Effector CD8-positive, alpha-beta T cell (primary cell): ENCODE data around the gene COL19A1.
"Not testable (repeated sequence)": the region's sequence is repeated elsewhere in the genome, so short reads cannot be mapped to it uniquely, and the experiment has no call there.

Source experiments
- DNase-seq: peaks from one replicate; lab custom pipeline; 2025; lab: John Stamatoyannopoulos, UW
- total RNA-seq, 4 experiments: gene quantifications; one replicate each; lab custom pipeline; 2026; lab: John Stamatoyannopoulos, UW

COL19A1 gene
- 0 to 0.18 (median 0) reads per million in 4 experiments for total RNA-seq

DNA sequence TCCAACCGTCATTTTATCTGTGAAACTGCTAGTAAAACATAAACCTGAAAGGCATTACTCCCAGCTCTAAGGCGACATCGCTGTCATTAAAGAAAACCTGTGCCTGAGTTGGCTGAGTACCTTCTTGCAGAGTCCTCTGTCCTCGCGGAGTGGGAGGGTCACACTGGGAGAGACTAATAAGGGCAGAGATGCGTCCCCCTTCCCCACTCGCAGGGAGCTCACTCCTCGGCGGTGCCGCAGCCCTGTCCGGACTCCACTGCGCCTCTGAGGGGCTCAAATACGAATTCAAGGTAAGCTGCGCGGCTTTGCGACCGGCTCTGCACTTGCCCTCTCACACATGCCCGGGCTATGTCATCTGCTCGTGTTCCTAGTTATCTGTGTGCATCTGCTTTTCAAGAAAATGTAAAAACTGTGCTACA lies at the start of gene COL19A1:
Gene COL19A1 (plus strand): TSS at position 206 of the 419 bp plus-strand sequence. CDS start 13,012 bp downstream, outside the sequence.
- DNase-seq = no peak

DNA sequence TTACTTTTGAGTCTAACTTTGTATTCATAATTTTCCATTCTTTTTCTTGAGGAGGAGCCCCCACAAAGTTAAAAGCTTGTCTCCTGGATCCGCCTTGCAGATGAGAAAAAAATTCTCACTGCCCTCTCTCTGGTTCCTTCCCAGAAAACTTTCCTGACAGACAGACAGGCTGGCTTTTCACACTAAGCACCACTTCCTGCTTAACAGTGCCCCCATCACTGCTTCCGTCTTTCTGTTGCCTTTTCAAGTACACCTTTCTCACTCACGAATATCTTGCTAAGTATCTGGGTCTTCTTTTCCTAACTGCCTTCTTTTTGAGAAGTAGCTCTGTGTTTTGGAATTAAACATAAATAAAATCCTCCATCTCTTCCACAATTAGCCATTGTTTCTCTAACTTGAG lies 49.8 kb upstream of the COL19A1 start:
- no peak for DNase-seq

DNA sequence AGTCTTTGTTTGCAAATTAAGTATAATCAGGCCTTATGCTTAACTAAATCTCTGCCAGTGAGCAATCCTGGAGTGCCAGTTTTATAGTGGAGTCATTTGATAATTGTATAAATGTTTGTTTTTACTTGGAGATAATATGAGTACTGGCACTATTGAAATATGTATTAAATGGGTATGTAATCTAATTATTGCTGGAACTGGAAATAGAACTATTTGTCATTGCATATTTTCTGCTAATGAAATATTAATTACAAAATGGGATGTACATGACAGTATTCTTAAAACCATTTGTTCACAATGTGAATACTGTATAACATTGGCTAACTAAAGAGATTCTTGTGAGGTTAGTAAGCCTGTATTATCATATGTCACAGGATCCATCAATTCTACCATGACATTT lies 49.0 kb upstream of the COL19A1 start:
- DNase-seq = no peak

DNA sequence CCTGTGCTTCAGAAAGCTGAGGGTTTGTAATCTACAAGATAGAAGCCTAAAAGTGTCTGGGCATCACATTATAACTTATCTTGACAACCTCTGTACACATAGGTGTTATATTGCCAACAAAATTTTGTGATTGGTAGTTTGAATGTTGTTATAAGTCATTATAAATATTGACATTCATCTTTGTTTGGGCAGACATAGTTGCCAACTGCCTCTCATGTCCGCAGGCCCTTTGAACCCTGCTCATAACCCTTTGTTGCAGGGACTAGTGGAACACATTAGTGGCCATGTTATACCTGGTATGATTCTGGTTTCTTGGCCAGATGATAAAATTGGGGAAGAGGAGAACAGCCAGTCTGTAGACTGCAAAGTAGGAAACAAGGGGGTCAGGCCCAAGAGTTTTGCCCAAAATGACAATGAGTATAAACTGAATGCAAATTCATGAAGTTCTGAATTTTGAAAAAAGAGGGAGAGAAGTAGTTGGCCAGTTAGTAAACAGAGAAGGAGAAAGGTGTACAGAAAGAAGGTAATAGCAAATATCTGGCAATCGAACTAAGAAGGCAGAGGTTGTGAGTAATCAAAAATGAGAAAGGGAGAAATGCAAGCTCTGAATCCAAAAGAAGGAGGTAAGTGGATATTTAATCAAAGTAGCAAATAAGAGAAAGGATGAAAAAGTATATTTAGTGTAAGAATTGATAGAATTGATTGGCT lies 48.0 kb upstream of the COL19A1 start:
- no peak for DNase-seq

DNA sequence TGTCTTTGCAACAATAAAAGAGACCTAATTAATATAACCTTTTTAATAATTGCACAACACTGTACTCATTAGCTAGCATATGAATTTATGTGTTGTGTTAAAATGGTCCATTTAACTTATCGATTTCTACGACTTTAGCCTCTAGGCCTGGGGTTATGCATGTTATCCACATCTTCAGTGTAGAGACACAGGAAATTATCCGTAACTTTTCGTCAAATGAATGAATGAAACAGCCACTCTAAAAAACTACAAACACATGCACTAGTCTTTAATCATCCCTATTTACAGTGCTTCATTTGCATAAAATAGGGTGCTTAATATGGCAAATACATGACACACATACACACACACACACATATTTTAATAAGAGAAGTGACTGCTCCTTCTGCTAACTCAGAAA lies 47.2 kb upstream of the COL19A1 start:
- no peak for DNase-seq

DNA sequence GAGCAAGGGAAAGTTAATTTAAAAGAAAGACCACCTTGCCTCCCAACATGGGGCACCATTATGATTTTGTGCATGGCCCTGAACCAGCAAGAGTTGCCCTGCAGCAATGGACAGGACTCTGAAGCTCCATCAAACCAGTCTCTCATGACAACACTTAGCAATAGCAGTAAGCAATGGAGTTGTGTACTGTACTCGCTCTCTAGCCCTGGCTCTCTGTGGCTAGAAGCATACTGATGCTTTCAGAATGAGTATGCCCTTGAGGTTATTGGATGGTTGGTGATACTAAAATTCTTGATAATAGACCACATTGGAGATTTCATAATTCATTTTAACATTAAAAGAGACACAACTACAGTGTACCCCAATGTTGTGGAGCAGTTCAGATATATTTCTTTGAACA lies 46.3 kb upstream of the COL19A1 start:
- DNase-seq = no peak

DNA sequence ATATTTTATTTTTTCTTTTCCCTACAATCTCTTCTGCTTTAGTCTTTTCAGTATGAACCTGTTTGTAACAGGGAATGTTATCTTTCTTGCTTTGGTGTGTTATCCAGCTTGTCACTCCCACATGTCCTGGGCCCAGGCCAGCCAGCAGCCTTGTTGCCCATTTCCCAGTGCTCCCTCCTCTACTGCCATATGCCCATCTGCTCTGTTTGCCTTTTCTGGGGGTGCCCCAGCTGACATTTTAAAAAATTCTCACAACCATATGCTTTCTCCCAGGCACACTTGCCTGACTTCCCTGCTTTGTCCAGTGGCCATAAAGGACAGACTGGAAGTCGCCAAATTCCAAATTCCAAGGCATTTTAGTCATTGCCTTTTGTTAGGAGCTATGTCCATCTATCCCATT lies 45.9 kb upstream of the COL19A1 start:
- DNase-seq = no peak

DNA sequence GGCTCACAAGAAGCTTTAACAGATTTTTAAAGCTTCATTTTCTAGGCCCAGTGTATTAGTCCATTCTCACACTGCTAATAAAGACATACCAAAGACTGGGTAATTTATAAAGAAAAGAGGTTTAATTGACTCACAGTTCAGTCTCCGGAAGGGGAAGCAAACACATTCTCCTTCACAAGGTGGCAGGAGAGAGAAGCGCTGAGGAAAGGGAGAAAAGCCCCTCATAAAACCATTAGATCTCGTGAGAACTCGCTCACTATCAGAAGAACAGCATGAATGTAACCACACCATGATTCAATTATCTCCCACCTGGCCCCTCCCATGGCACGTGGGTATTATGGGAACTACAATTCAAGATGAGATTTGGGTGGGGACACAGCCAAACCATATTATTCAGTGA lies 42.0 kb upstream of the COL19A1 start:
- DNase-seq = not testable (repeated sequence)

DNA sequence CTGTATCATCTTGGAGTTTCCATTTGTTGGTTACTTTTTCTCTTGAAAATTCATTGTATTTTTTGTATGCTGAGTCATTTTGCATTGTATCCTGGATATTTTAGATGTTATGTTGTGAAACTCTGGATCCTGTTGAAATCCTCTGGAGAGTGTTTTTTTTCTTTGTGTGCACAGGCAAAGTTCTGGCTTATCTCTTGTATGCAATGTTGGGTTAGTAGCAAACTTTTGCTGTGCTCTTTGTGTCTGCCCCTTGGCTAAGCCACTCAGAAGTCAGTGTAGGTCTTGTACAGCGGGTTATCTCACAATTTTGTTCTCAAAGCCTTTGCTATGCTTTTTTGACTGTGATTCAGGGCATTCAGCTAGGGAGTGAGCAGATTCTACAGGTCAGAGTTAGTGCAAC lies 40.5 kb upstream of the COL19A1 start:
- DNase-seq = no peak

DNA sequence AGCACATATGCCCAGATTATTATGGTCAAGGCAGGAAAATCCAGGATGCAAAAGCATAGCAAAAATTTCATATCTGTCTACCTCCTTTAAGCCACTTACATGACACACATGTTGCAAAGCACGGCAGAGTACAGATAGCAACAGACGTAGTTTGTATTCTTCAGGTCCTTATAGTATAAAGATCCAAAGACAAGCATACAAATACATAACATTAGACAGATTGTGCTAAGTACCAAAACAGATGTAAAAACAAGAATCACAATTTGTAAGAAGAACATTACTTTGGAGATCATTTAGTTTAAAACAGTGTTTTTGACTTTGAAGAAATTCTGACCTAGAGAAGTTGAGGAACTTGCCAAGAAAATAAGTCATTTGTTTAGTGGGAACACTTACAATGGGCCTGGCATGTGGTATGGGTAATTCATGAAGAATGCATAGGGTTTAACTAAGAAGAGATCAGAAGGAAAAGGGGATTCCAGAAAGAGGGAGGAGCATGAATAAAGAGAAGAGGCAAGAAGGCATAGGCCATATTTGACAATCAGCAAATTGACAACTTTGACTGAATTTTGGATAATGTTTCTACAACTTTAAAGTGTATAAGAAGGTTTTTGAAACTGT lies 39.0 kb upstream of the COL19A1 start:
- DNase-seq = no peak

DNA sequence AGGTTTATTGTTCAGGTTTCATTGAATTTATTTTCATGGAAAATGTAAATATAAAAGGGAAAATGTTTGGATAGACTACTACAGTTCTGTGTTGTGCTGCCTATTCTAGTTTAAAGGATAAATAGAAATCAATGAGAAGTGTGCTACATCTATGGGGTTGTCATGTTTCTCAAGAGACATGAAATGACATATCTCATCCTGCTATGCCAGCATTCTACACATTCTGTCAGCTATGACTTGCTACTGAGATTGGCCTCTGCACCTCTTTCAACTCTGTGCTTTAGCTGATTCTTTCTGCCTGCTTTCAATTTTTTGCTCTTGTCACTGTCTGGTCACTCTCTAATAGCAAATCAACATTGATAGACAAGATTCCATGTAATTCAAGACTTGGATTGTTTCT lies 33.8 kb upstream of the COL19A1 start:
- no peak for DNase-seq

DNA sequence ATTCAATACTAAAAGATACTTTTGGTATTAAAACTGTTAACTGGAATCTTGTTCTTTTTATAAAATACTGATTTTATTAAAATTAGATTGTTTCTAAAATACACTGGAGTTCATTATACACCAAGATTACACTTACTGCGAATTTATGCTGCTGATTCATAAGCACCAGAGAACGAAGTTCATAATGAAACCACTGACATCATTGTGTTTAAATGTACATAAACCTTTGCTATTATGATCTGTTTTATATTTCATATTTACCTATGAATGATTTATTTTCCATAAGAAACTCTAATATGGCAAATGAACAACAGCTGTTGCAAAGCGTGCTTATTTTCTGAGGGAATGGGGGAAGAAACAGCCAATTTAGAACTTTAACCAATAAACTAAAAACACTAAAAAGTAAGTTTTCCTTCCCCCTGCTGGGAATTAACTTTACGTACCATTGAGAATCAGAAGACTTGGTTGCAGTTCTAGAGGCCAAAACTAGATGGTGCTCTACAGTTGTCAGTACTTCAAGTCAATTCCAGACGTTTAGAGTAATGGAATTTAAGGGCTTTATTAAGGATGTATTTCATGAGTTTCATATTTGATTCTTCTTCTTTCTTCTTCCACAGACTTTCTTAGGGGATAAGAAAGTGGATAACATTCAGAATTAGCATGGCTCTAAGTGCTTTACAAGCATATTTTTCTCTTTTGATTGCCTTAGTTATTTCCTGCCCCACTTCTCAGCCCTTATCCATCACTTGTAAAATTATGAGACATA lies 30.8 kb upstream of the COL19A1 start:
- DNase-seq = no peak

DNA sequence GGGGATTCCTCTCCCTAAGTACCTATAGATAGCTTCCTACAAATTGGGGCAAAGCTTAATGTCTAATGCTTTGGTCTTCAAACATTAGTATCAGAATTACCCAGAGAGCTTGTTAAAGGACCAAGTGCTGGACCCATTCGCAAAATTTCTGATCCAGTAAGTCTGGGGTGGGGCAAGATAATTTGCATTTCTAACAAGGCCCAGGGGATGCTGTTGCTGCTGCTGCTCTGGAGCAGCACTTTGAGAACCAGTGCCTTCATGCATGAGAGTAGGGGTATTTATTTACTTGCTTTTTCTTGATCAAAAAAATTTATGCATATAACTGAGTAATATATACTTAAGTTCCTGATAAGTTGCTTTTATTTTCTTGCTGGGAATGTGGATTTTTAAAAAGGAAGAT lies 24.5 kb upstream of the COL19A1 start:
- no peak for DNase-seq

DNA sequence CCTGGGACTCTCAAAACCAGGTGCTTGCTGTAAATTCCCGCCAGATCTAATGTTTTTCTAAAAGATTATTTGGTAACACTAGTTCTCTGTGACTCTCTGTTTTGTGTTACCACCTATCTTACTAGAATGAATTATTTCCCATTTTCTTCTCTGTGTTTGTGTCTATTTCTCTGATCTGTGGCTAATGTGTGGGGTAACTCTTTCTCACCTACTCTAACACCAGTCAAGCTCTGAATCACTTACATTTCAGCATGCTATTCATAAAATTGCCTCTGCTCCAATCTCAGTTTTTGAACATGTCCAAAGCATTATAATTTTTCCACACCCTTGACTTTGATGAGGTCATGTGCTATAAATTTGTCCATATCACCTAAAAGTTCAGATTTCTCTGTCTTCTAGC lies 23.2 kb upstream of the COL19A1 start:
- DNase-seq = no peak

DNA sequence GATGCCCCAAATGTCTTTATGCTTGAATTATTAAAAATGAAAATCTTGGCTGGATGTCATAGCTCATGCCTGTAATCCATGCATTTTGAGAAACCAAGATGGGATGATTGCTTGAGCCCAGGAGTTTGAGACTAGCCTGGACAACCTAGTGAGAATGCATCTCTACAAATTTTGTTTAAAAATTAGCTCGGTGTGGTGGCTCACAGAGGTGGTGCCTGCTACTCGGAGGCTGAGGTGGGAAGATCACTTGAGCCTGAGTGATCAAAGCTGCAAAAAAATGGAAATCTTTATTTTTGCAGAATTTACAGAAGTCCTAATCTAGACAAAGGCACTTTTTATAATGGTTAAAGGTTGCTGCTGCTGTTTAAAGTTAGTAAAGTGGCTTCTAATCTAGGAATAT lies 20.0 kb upstream of the COL19A1 start:
- DNase-seq = no peak

DNA sequence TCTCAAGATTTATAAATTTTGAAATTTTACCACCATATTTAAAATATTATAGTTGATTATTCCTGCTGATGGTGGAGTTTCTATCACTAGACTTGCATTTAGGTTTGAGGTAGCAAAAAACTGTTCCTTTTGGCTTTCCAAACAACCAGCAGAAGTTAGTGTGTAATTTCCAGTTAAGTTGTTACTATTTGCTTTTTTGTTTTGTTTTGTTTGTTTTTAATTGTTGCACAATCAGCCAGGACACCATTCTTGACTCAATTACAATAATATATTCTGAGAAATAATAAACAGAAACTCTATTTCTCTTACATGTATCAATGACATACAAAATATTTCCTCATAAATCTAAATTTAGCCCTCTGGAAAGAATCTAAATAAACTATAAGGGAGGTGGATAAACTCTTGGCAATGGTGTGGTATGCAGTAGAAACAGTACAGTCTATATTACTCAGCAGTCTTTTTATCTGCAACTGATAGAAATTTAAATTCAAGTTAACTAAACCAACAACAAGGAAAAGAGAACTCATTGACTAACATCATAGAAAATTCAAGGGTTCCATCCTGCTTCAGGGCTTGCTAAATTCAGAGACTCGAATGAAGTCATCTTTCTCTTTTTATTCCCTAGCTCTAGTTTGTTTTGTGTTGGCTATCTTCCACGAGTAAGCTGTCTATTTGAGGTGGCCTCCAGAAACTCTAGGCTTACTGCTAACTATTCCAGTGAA lies 19.4 kb upstream of the COL19A1 start:
- DNase-seq = no peak

DNA sequence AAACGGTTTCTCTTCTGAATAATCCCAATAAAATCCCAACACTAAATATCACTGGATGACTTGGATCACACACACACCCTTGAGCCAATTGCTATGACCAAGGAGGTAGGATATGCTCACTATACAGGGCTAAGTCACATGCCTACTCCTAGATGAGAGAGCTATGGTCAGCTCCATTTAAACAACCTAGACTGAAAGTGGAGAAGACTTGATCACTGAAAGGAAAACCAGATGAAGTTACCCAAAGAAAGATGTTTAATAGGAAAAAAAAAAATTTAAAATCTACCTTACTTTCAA lies 18.9 kb upstream of the COL19A1 start:
- no peak for DNase-seq

DNA sequence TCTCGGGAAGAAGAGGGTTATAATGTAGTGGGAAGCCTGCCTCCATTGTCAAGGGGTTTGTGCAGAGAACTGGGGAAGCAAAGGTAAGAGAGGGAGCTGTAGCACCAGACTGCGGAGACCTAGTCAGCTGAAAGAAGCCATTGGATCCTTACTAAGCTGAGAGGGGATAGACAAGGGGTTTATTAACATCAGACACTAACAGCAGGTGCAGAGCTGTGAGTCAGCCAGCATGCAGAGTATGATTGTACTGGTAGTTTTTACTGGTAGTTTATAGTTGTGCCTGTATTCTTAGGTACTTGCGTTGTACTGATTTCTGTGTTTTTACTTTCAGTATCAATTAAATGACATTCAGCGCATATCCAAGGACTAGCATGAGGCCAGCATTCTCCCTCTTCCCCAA lies 17.8 kb upstream of the COL19A1 start:
- no peak for DNase-seq

DNA sequence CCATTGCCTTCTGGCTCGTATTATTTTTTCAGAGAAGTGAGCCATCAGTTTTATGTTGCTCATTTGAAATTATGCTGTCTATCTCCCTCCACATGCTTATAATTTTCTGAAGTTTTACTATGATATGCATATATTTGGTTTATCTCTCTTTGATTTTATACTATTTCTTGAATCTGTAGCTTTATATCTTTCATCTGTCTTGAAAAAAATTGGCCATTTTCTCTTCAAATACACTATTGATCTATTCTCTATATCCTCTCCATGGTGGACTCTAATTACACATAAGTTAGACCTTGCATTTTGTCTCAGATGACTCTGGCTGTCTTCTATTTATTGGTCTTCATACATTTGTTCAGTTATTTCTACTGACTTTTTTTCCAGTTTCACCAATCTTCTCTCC lies 13.7 kb upstream of the COL19A1 start:
- no peak for DNase-seq

DNA sequence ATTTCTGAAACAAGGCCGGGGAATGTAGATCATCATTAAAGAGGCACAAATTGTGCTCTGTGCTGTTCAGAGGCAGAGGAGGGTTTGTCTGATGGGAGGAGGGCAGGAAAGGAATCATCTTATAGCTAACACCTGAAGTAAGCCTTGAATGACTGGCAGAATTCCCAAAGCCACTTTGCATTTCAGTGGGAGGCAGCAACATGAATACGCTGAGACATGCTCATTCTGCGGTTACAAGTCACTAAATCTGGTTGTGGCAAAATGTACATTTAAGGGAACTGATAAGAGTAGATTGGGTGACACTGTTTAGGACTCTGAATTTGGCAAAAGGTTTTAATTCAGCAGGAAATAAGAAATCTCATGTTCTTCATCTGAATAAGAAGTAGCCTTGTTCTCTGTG lies 4.4 kb upstream of the COL19A1 start:
- DNase-seq = no peak

DNA sequence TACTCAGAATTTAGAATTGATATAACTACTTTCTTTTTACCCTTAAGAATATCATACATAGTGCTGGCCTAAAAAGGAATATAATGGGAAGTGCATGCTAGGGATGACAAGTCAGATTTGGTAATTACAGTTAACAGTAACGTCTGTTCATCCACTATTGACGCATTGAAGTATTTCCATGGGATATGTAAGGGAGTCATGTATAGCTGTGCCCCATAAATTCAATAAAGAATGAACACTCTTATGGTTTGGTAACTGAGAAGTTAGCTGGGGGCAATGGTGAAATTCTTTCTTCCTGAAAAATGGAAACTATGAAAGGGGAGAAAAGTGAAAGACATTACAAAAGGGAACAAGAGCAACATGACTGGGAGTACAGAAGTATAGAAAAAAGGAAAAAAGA lies 2.6 kb upstream of the COL19A1 start:
- DNase-seq = no peak

DNA sequence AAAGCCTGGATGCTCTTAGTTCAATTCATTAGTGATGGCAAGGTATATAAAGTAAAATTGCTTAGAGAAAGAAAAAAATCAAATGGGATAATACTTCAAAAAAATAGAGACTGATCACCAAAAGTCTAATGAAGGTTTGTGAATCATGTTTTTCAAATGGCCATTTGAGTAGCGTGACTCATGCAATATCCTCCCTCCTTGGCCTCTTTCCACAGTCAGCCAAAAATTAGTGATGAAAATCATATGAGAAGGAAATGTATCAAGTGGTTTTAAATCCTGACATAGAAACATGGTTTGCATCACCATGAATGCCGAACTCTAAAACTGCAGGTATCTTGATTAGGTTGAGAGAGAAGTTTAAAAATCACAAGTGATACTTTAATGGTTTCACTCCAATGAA lies 1.2 kb upstream of the COL19A1 start:
- DNase-seq = no peak
